ENCODE results near the gene ALKAL2. TPM values are rescaled to one million over a fixed set of nuclear protein-coding genes. Genes with fewer than 3 reads are reported as not detected.

The ALKAL2 gene
- total RNA-seq, 1 donor from 2014 or later: 0.63 TPM

DNA sequence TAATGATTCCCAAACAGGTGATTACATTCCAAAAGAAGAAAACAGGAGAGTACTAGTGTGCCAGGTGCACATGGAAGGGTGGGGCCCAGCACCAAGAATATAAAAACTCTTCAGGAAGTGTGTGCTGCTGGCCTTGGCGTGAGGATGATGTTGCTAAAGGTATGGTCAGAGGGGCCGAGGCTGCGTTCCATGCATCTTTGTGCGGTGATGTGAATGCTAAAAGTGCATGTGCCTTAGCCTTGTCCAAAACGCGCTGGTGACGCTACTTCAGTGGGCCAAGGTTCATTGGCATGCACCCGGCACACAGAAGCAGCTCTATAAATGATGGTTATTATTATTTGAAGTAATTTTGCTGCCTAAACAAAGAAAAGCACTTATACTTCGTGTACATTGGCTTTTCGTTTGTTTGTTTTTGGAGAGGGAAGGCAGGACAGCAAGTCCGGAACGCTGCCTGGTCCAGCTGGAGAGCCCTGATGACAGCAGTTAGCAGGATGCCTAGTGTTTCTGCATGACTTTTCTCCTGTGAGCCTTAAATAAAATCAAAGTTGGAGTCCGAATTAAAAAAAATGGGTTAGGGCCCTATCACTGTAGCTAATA, 2.9 kb downstream of the ALKAL2 start:
- TF ChIP-seq, protein P1, sequence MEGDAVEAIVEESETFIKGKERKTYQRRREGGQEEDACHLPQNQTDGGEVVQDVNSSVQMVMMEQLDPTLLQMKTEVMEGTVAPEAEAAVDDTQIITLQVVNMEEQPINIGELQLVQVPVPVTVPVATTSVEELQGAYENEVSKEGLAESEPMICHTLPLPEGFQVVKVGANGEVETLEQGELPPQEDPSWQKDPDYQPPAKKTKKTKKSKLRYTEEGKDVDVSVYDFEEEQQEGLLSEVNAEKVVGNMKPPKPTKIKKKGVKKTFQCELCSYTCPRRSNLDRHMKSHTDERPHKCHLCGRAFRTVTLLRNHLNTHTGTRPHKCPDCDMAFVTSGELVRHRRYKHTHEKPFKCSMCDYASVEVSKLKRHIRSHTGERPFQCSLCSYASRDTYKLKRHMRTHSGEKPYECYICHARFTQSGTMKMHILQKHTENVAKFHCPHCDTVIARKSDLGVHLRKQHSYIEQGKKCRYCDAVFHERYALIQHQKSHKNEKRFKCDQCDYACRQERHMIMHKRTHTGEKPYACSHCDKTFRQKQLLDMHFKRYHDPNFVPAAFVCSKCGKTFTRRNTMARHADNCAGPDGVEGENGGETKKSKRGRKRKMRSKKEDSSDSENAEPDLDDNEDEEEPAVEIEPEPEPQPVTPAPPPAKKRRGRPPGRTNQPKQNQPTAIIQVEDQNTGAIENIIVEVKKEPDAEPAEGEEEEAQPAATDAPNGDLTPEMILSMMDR (conservative IDR thresholded peaks at IDR 0.05): no peak
- Mint-ChIP-seq H3K4me1 (peaks cover 15% of the 10 kb centered on the region), H3K36me3 (ENCODE audit: low read depth) (peaks cover 4% of the 10 kb centered on the region), H3K4me3 (peak overlapping the region; percentile 34), H3K27ac (ENCODE audit: unreplicated experiment) (no peak overlapping the region), H3K9me3 (no peaks in the 10 kb centered on the region), H3K27me3 (ENCODE audit: low read depth) (peaks cover 42% of the 10 kb centered on the region)
- no peak for DNase-seq (ENCODE audit: low read depth, low spot score)

DNA sequence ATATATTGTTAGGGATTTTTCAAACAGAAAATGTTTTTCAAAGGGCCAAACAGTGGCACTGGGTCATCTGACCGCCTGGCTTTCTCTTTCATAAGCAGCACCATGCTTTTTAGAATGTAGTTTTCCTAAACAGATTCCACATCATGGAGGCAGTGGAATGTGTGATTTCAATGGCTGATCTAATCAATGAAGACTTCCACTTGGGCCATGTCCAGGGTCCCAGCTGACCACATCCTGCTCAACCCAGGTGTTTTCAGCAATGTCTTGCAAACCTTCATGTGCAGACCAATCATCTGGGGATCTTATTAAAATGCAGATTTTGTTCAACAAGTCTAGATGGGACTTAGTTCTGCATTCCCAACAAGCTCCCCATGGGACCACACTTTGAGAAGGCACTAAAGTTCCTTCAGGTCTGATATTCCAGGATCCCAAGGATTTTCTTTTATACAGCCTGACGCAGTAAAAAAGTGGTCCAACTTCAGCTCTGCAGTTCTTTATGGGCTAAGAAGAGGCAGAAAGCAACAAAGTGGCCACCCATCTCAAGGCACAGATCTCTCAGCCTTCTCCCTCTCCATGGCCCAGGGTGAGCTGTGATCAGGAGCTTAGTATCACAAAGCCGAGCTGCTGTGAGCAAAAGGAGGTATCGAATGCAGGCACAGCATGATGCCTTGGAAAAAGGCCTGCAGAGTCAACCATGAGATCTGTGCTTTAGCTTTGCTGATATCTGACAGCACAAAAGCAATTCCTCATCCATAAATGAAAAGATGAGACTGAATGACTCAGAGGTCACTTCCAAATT, 3.7 kb downstream of the ALKAL2 start:
- no peak for DNase-seq (ENCODE audit: low read depth, low spot score)
- H3K9me3 Mint-ChIP-seq: no peaks in the 10 kb centered on the region
- H3K27me3 Mint-ChIP-seq (ENCODE audit: low read depth): peaks cover 35% of the 10 kb centered on the region
- no peak overlapping the region for H3K27ac Mint-ChIP-seq (ENCODE audit: unreplicated experiment)
- H3K4me1 Mint-ChIP-seq: peaks cover 9% of the 10 kb centered on the region
- TF ChIP-seq, protein P1 (conservative IDR thresholded peaks at IDR 0.05): no peak
- H3K36me3 Mint-ChIP-seq (ENCODE audit: low read depth): peaks cover 4% of the 10 kb centered on the region
- peak overlapping the region; percentile 1 for H3K4me3 Mint-ChIP-seq

DNA sequence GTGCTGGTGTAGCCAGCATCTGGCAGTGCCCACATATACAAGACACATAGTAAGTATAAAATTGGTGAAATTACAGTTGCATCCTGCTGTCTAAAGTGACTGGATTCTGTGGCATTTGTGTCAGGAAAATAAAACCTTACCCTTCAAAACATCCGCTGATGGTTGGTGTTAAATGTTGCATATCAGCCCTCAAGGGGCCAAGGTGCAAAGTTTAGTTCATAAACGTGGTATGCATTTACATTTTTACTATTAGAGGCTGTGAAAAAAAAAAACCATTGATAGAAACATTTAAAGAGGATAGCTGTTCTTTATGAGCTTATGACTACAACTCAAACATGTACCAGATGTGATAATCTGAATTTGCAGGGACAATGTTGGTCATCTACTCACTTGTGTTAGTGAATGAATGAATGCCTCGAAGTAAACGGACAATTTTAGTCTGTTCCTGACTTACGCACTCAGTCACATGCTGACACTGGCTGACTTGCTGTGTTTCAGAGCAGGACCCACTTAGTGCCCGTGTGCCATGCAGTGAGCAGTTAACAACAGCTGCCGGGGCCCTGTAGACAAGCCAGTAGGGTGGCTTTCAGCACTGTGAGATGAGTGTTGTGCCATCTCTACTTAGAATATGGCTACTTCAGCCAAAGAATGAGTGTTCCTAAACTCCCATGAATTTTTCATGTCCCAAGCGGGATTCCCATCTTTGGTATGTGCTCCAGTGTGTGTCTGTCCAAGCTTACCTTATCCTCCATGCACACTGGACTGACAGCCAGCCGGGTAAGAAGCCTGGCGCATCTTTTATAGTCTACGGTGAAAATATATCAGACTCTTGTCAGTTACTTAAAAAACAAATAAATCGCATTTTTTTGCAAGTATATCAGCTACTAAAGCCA, 5.3 kb downstream of the ALKAL2 start:
- Mint-ChIP-seq H3K4me1 (peaks cover 9% of the 10 kb centered on the region), H3K36me3 (ENCODE audit: low read depth) (peaks cover 10% of the 10 kb centered on the region), H3K27me3 (ENCODE audit: low read depth) (peaks cover 32% of the 10 kb centered on the region), H3K4me3 (no peak overlapping the region), H3K27ac (ENCODE audit: unreplicated experiment) (no peak overlapping the region), H3K9me3 (no peaks in the 10 kb centered on the region)
- DNase-seq (ENCODE audit: low read depth, low spot score): no peak
- TF ChIP-seq, protein P1 (conservative IDR thresholded peaks at IDR 0.05): no peak

DNA sequence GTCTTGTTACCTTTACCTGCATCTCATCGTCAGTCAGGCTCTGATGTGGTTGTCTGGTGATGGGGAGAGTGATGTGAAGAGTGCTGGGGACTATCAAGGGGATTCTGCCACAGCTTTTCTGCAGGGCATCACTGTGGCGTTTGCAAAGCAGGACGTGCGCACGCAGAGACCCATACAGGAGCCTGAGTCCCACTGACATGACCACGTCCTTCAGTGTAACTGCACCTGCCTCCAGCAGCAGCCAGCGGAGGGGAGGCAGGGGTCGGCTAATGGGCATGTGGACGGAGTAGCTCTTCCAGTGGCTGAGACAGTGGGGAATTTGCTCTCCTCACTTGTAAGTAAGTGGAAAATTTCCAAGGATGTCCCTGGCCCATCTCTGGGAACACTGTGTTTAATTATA, 6.5 kb downstream of the ALKAL2 start:
- Mint-ChIP-seq H3K4me1 (peaks cover 4% of the 10 kb centered on the region), H3K27ac (ENCODE audit: unreplicated experiment) (no peak overlapping the region), H3K4me3 (no peak overlapping the region), H3K27me3 (ENCODE audit: low read depth) (peaks cover 22% of the 10 kb centered on the region), H3K9me3 (no peaks in the 10 kb centered on the region), H3K36me3 (ENCODE audit: low read depth) (peaks cover 17% of the 10 kb centered on the region)
- DNase-seq (ENCODE audit: low read depth, low spot score): no peak
- TF ChIP-seq, protein P1 (conservative IDR thresholded peaks at IDR 0.05): no peak

DNA sequence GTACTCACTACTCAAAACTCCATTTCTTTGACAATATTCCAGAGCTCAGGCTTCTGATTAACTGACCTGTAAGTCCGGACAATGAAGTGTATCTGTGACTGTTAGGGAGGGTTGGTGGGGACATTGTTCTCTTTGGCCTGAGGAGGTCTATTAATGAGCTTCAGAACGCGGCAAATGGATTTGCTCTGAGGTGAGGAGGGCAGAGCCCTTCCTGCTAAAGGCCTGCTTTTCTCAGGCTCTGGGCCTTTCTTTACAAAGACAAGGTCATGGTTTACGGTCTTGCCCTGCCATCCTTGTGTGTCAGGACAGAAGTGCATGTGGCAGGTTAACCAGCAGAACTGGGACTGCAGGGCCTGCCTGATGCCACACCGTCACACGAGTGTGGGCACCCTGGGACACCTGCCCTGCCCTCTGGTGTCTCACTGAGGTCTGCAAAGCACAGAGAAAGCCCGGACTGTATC, 7.2 kb downstream of the ALKAL2 start:
- Mint-ChIP-seq H3K36me3 (ENCODE audit: low read depth) (peaks cover 19% of the 10 kb centered on the region), H3K9me3 (no peaks in the 10 kb centered on the region), H3K27ac (ENCODE audit: unreplicated experiment) (no peak overlapping the region), H3K27me3 (ENCODE audit: low read depth) (peaks cover 15% of the 10 kb centered on the region), H3K4me1 (peaks cover 4% of the 10 kb centered on the region), H3K4me3 (no peak overlapping the region)
- no peak for DNase-seq (ENCODE audit: low read depth, low spot score)
- TF ChIP-seq, protein P1 (conservative IDR thresholded peaks at IDR 0.05): no peak

All from neural crest cell (in vitro differentiated cells).